ENCODE results near the gene GDI1.
"Not testable (repeated sequence)": the region's sequence is repeated elsewhere in the genome, so short reads cannot be mapped to it uniquely, and the experiment has no call there.

DNA sequence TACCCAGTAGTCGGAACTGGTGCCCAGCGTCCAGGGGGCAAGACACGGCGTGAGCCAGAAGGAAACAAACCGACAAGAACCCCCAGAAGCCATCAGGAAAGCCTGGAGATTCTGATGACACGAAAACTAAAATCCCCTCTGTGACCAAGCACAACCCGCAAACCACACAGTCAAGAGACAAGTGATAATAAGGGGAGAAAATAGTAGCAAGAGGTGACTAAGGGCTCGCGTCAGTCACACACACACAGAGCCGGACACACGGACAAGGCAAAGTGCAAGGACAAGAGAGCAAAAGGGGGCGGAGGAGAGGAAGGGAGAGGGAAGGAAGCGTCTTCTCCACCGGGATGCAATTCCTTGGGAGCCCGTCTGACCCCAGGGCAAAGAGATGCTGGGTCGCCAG is 48.3 kb upstream of the GDI1 start:
- TF ChIP-seq, protein P1, sequence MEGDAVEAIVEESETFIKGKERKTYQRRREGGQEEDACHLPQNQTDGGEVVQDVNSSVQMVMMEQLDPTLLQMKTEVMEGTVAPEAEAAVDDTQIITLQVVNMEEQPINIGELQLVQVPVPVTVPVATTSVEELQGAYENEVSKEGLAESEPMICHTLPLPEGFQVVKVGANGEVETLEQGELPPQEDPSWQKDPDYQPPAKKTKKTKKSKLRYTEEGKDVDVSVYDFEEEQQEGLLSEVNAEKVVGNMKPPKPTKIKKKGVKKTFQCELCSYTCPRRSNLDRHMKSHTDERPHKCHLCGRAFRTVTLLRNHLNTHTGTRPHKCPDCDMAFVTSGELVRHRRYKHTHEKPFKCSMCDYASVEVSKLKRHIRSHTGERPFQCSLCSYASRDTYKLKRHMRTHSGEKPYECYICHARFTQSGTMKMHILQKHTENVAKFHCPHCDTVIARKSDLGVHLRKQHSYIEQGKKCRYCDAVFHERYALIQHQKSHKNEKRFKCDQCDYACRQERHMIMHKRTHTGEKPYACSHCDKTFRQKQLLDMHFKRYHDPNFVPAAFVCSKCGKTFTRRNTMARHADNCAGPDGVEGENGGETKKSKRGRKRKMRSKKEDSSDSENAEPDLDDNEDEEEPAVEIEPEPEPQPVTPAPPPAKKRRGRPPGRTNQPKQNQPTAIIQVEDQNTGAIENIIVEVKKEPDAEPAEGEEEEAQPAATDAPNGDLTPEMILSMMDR (IDR thresholded peaks at IDR 0.05) = not testable (repeated sequence)
- not testable (repeated sequence) for TF ChIP-seq POLR2A (IDR thresholded peaks at IDR 0.05)

All from adrenal gland (tissue), 5 donors.